Activated naive CD8-positive, alpha-beta T cell treated with anti-CD3 and anti-CD28 coated beads, Interleukin-2, amount 10 ng/mL, durations not matched to agents 7 days and 5 days (primary cell): ENCODE measurements around the gene COL20A1. TPM values are rescaled to one million over a fixed set of nuclear protein-coding genes. Genes with fewer than 3 reads are reported as not detected.
A peak's percentile ranks its signal among the peaks of the same experiment; 100 is the strongest.

Experiments
- ATAC-seq: fragments of 150-1000 bp; cut with Tn5 transposase; one replicate; pipeline ENCODE4 v1.10.0; 2021; ENCODE audit warnings: low read depth, moderate library complexity
- POLR2A ChIA-PET: fragments of 350-600 bp; sonication (Branson Sonifier 250); formaldehyde crosslinking; loops from one replicate; lab custom pipeline; 2021; ENCODE audit warnings: antibody characterized with exemption; lab: Charles Lee
- DNase-seq: peaks from one replicate; pipeline ENCODE4 v3.0.0; 2021
- H3K27ac Mint-ChIP-seq: one replicate; pipeline ENCODE4 v1.8.0; 2022; ENCODE audit warnings: mild to moderate bottlenecking, mixed read lengths
- H3K27me3 Mint-ChIP-seq: one replicate; pipeline ENCODE4 v1.8.0; 2022; ENCODE audit warnings: mild to moderate bottlenecking, moderate library complexity, mixed read lengths
- H3K36me3 Mint-ChIP-seq: one replicate; pipeline ENCODE4 v1.8.0; 2021; ENCODE audit warnings: mild to moderate bottlenecking, mixed read lengths
- H3K4me1 Mint-ChIP-seq: one replicate; pipeline ENCODE4 v1.8.0; 2021; ENCODE audit warnings: mixed read lengths
- H3K4me3 Mint-ChIP-seq: one replicate; pipeline ENCODE4 v1.8.0; 2022; ENCODE audit warnings: mild to moderate bottlenecking, moderate library complexity, mixed read lengths
- H3K9me3 Mint-ChIP-seq: one replicate; pipeline ENCODE4 v1.8.0; 2021; ENCODE audit warnings: mixed read lengths
- total RNA-seq, 2 experiments: library from RNA; stranded (reverse); gene quantifications; one replicate each; pipeline ENCODE4 v1.2.3, GENCODE V29; 2021

Gene COL20A1
- total RNA-seq, 2 experiments from 2014 or later = 0.26 TPM; not detected in 1

DNA sequence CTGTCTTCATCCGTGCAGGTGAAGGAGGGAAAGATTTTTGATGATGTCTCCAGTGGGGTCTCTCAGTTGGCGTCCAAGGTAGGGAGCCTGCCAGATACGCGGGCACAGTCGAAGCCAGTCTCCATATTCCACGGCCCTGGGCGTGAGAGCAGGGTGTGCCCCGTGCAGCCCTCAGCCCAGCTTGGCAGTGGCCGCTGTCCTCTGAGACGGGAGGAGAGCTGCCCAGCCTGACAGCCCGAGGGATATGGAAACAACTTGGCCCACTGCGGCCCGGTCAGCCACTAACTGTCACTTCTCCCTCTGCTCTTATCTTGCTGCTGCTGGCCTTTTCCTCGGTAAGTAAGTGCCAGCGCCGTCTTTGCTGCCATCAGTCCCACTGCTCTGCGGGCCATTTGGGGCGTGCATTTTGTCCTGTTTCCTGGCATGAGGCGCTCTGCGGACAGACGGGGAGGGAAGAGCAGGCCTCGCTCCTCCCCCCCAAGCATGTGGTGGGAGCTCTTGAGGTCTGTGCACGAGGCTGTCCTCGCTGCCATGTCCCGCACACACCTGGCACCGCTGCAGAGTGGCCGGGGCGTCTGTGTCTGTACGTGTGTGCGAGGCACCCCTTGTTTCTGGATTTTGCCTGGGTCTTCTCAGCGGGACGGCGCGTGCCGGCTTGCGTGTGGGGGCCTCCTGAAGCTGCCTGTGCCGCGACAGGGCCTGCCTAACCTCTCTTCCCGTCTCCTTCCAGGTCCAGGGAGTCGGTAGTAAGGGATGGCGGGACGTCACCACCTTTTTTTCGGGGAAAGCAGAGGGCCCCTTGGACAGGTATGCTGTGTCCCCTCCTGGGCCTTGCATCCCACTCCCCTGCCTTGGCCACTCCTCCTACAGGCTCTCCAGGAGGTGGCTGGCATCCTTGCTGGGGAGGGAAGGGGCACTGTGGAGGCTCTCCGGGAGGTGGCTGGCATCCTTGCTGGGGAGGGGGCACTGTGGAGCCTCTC, 7.1 kb upstream of the COL20A1 start:
- DNase-seq (no peak), ATAC-seq (no peak)
- H3K4me1 Mint-ChIP-seq = peaks cover 2% of the 10 kb centered on the region
- peaks cover 3% of the 10 kb centered on the region for H3K36me3 Mint-ChIP-seq
- H3K27ac Mint-ChIP-seq = no peak overlapping the region
- H3K4me3 Mint-ChIP-seq = no peak overlapping the region
- POLR2A ChIA-PET = no interaction called here
- H3K27me3 Mint-ChIP-seq = no peaks in the 10 kb centered on the region
- H3K9me3 Mint-ChIP-seq = no peaks in the 10 kb centered on the region

DNA sequence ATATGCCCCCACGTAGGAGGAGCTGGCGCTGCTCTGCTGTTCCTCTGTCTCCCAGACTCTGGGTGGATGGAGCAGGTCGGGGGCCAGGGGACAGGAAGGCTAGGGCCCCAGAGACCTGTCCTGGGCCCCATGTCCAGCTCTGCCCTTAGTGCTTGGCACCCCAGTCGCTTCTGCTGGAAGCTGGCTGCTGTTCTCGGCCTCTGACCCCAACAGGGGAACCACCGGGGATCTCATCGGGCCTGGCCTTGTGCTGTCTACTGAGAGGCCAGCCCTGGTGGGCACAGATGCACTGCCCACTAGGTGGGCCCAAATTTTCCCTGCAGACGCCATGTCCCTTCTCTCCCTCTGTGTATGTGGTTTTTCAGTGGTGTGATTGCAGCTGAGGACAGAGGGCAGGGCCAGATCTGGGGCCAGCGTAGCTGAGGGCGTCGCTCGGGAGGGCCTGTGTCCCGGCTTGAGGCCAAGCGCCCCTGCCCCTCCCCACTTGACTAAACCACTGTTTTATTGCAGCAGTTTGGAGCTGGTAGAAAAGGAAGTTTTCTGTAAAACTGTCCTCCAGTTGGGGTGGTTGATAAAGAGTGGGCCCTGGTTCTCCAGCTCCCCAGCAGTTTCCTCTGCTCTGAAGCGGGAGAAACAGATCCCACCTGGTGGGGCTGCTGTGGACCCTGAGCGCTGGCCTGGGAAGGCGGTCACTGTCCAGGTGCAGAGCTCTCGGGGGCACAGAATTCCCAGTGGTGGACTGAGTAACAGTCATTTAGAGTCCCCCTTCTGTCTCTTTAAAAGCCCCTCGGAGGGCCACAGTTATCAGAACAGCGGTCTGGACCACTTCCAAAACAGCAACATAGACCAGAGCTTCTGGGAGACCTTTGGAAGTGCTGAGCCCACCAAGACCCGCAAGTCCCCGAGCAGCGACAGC, 5.9 kb upstream of the COL20A1 start:
- Mint-ChIP-seq H3K4me1 (peaks cover 2% of the 10 kb centered on the region), H3K4me3 (no peak overlapping the region), H3K36me3 (peaks cover 3% of the 10 kb centered on the region), H3K9me3 (no peaks in the 10 kb centered on the region), H3K27me3 (no peaks in the 10 kb centered on the region), H3K27ac (no peak overlapping the region)
- ATAC-seq (no peak), DNase-seq (no peak)
- POLR2A ChIA-PET = no interaction called here

DNA sequence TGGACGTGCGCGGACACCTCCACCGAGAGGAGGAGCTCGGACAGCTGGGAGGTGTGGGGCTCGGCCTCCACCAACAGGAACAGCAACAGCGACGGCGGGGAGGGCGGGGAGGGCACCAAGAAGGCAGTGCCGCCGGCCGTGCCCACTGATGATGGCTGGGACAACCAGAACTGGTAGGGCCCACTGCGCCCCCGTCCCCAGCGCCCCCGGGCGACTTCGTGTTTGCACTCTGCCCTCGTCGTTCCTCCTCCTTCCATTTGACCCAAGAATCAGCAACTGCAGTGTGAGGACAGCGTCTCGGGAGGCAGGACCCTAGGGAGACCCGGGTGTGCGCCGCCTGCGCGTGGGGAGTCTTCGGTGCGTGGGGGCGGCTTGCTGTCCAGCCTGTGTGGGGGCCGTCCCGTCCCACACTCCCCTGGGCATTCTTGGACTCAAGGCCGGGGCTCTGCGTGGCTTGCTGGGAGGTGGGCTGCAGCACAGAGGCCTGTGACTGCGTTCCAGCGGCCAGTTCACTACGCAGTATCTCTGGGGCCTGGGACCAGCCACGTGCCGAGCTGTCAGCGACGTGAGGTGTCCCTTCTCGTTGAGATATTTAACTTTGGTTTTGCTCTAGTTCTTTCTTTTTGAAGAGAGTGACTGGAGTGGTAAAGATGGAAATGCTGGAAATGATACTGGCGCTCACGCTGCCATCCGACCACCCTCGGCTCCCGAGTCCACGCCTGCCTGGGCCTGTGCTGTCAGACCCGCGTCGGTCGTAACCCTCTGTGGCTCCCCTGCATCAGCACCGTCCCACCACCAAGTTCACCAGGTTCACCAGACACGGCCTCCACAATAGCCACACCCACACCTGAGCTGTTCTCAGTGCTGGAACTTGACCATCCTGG, 5.0 kb upstream of the COL20A1 start:
- Mint-ChIP-seq H3K36me3 (peaks cover 3% of the 10 kb centered on the region), H3K9me3 (no peaks in the 10 kb centered on the region), H3K4me1 (peaks cover 2% of the 10 kb centered on the region), H3K27me3 (no peaks in the 10 kb centered on the region), H3K4me3 (no peak overlapping the region), H3K27ac (no peak overlapping the region)
- ATAC-seq = no peak
- POLR2A ChIA-PET = no interaction called here
- DNase-seq = no peak

DNA sequence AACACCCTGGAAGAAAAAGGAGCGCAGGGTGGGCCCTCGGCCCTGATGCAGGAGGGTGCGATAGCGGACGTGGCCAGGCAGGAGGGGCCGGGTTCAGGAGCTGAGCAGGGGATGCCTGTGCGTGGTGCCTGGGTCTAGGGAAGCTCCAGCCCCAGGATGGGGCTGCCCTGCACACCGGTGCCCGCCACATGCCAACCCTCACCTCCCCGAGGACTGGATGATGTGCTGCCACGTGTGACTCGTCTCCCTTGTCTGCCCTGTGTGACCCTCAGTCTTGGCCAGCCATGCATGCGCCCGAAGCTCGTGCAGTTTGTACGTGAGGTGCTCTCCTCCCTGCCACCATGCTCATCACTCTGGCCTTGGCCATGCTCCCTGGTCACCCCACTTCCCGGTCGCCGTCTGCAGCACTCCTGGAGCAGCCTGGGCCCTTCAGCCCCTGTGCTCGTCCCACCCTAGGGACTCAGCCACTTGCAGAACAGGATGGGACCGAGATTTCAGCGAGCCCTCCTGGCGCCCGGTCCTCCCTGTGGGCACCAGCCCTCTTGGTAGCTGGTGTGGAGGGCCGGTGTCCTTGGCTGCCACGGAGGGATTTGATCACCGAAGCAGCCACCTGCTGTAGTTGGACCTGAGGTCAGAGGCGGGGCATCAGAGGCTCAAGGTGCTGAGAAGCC, 4.3 kb upstream of the COL20A1 start:
- DNase-seq = no peak
- H3K4me3 Mint-ChIP-seq = no peak overlapping the region
- H3K27me3 Mint-ChIP-seq = no peaks in the 10 kb centered on the region
- POLR2A ChIA-PET = no interaction called here
- H3K36me3 Mint-ChIP-seq = peaks cover 2% of the 10 kb centered on the region
- peaks cover 1% of the 10 kb centered on the region for H3K4me1 Mint-ChIP-seq
- H3K9me3 Mint-ChIP-seq = no peaks in the 10 kb centered on the region
- ATAC-seq = no peak
- no peak overlapping the region for H3K27ac Mint-ChIP-seq

DNA sequence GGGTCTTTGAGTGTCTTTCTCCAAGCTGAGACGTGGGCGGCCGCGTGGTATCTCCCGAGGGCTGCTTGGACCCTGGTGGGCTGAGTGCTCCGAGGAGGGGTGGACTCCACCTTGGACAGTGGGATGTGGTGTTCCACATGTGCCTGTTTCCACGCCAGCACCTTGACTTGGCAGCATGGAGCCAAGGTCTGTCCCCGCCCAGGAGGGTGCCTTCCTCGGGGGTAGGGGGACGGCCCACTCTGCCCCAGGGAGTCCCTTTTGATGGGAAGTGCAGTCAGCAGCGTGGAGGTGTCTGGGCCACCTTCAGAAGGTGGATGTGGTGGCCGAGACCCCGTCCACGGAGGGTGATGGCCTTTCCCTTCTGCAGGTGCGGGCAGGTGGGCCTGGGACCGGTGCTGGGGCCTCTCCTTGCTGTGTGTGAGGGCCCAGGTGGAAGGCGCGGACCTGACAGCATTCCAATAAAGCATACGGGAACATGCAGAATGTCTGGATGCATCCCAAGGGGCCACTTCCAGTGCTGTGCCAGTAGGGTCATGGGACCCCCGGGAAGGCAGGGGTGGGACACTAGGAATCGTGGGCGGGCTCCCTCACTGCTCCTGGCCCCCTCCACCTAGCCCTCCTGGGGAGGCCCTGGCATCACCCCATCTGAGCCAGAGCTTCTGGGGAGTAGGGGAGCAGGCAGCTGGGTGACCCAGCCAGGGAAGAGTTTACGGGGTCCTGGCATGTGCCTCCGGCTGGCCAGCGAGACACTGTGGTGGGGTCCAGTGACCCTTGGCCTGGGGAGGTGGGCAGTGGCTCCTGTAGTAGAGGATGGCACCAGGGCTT, 3.5 kb upstream of the COL20A1 start:
- Mint-ChIP-seq H3K9me3 (no peaks in the 10 kb centered on the region), H3K27ac (no peak overlapping the region), H3K36me3 (no peaks in the 10 kb centered on the region), H3K27me3 (no peaks in the 10 kb centered on the region), H3K4me1 (no peaks in the 10 kb centered on the region), H3K4me3 (no peak overlapping the region)
- ATAC-seq (no peak), DNase-seq (no peak)
- POLR2A ChIA-PET = no interaction called here

DNA sequence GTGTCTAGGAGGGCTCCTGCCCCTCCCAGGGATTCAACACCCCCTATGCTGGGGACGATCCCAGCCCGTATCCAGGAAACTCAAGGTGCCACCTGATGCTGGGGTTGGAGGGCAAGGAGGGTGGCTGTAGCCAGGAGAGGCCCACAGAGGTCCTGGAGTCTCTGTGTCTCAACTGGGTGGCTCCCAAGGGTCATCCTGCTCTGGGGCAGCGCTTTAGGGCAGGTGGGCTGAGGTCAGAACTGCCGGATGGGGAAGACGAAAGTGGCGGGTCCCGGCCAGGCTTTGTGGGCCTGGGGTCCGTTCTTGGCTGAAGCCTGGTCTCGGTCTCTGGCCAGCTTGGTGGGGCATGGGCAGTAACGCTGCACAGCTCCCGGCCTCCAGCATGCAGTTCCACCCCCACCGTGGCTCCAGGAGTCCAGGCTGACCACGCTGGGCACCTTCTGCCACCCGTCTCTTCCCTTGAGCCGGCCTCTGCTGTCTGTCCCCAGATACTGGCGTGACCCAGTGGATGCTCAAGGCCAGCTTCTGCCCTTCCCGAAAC, 2.8 kb upstream of the COL20A1 start:
- Mint-ChIP-seq H3K27me3 (peaks cover 2% of the 10 kb centered on the region), H3K27ac (no peak overlapping the region)
- POLR2A ChIA-PET = no interaction called here

DNA sequence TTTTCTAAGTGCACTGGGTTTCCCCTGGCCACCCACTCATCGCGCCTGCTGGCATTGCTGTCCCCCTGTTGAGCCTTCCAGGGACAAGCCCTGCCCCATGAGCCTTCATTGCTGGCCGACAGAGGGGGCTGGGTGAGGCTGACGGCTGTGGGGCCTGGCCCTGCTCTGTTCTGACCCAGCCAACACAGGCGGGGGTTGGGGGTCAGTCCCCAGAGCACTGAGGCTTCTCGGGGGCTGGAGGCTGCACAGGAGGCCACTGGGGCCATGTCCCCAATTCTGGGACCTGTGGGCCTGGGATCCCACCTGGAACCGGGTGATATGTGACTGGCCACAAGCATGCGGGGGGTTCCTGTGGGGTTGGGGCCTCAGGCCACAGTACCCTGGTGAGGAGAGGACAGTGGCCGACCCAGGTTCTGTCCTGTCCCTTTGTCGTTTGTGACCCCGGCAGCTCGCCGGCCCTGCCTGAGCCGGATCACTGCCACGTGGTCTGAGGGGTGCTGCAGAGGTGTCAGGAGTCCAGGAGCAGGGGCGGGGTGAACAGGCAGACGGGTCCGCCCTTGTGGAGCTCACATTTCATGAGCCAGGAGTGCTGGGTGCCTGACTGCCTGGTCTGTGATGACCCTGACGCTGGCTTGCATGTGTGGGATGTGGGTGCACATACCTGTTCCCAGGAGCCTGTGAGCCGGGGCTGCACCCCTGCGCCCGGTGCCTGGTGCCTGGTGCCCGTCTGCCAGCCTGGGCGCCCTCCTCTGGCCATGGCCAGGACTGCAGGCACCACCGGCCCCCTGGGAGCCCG, 2.1 kb upstream of the COL20A1 start:
- Mint-ChIP-seq H3K27me3 (peaks cover 7% of the 10 kb centered on the region), H3K4me3 (no peak overlapping the region), H3K9me3 (no peaks in the 10 kb centered on the region), H3K27ac (no peak overlapping the region), H3K4me1 (peaks cover 7% of the 10 kb centered on the region), H3K36me3 (no peaks in the 10 kb centered on the region)
- peak; percentile 81 for DNase-seq
- ATAC-seq = peak; percentile 51
- POLR2A ChIA-PET = interaction anchor here (0.6 kb wide), 1 partner anchor 74 kb away, joined by 4 read pairs; no protein-coding TSS in a partner anchor

More for the DNA sequence above, 2.8 kb upstream of the COL20A1 start:
- no peak for DNase-seq
- Mint-ChIP-seq H3K4me3 (no peak overlapping the region), H3K4me1 (peaks cover 2% of the 10 kb centered on the region), H3K36me3 (no peaks in the 10 kb centered on the region), H3K9me3 (no peaks in the 10 kb centered on the region)
- ATAC-seq = no peak

DNA sequence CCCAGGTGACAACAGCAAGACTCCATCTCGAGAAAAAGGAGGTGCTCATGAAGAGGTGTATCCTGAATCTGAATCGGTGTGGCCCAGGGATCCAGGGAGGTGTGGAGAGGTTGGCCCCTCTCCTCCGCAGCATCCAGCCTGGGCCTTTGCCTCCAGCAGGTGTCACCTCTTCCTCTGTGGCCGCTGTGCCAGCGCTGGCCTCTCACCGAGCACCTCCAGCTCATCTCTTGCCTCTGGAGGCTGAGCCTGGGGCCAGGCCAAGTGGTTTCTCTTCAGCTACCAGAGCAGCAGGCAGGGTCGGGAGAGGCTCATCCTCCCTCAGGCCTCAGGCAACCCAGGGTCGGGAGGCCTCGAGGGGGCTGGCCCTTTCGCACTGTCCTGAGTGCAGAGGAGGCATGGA, 1.2 kb upstream of the COL20A1 start:
- ATAC-seq (no peak), DNase-seq (no peak)
- Mint-ChIP-seq H3K4me1 (peaks cover 7% of the 10 kb centered on the region), H3K27me3 (peaks cover 8% of the 10 kb centered on the region), H3K27ac (no peak overlapping the region), H3K4me3 (no peak overlapping the region), H3K36me3 (no peaks in the 10 kb centered on the region), H3K9me3 (no peaks in the 10 kb centered on the region)
- POLR2A ChIA-PET = no interaction called here

DNA sequence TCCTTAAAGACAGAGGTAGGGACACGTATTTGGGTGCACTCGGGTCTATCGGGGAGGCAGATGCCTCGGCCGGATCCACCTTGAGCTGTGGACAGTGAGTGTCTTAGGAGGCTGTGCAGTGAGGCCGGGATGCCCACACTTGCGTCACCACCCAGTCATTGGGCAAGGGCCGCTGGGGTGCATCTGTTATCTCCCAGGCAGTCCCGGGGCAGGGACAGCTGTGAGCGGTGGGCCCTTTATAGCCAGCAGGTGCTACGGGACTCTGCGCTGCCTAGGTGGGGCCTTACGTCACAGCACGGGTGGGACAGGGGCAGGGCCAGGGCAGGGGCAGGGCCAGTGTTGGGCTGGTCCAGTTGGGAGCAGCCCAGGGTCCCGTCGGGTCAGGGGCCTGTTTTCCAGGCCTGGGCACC, 689 bp upstream of the COL20A1 start:
- no peak overlapping the region for H3K27ac Mint-ChIP-seq
- peaks cover 8% of the 10 kb centered on the region for H3K27me3 Mint-ChIP-seq
- peaks cover 7% of the 10 kb centered on the region for H3K4me1 Mint-ChIP-seq
- no peak for DNase-seq
- POLR2A ChIA-PET = no interaction called here
- no peak for ATAC-seq
- no peaks in the 10 kb centered on the region for H3K9me3 Mint-ChIP-seq
- H3K36me3 Mint-ChIP-seq = no peaks in the 10 kb centered on the region
- H3K4me3 Mint-ChIP-seq = no peak overlapping the region

DNA sequence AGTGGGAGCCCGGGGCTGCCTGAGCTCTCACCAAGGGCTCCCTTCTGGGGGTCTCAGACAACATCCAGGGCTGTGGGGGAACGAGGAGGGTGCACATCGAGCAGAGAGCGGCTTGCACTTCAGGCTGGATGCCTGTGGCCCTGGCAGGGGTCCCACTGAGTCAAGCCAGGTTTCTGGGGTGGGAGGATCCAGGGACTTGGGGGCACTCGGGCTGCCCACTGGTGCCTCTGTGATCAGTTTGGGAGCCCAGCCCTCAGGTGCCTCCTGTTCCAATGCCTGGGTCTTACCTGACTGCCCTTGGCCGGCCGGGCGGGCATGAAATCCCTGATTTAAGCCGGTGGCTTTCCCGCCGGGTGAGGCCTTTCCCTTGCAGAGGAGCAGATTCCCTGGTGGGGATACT, 470 bp downstream of the COL20A1 start:
- H3K4me3 Mint-ChIP-seq = no peak overlapping the region
- ATAC-seq (no peak), DNase-seq (no peak)
- H3K4me1 Mint-ChIP-seq = peaks cover 7% of the 10 kb centered on the region
- POLR2A ChIA-PET = no interaction called here
- no peaks in the 10 kb centered on the region for H3K36me3 Mint-ChIP-seq
- H3K27ac Mint-ChIP-seq = no peak overlapping the region
- peaks cover 8% of the 10 kb centered on the region for H3K27me3 Mint-ChIP-seq
- H3K9me3 Mint-ChIP-seq = no peaks in the 10 kb centered on the region

DNA sequence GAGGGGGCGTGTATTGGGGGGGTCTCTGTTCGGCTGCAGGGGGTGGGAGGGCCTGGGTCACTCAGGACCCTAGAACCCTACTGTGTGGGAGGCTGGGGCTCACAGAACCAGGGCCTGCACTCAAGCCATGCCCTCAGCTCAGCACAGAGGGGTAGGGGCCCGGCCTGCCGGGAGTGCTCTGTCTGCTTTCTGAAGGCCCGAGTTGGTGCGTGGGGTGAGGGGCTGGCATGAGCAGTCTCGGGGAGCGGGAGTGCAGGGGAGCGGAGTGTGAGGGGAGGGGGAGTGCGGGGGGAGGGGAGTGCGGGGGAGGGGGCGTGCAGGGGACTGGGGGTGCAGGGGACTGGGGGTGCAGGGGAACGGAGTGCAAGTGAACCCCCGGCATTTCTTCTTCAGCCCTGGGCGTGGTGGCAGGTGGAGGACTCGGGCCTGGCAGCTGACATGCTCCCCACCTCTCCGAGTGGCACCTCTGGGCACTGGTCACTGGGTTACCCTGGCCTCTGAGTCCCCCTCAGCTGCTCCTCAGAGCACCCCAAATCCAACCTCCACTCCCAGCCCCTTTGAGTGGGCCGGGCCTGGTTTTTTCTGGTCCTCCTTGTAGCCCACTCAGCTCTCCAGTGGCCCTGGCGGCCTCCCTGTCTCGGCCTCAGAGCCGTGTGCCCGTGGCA, 1.0 kb downstream of the COL20A1 start:
- DNase-seq (no peak), ATAC-seq (no peak)
- Mint-ChIP-seq H3K4me3 (no peak overlapping the region), H3K27ac (no peak overlapping the region), H3K9me3 (no peaks in the 10 kb centered on the region), H3K36me3 (no peaks in the 10 kb centered on the region), H3K27me3 (peaks cover 9% of the 10 kb centered on the region), H3K4me1 (peaks cover 7% of the 10 kb centered on the region)
- POLR2A ChIA-PET = no interaction called here
